Adipocyte (in vitro differentiated cells): Measurements from ENCODE around the gene ASPN.

Source experiments
- DNase-seq: peaks from one replicate; pipeline ENCODE4 v3.0.0-alpha.2; 2015; ENCODE audit warnings: low read depth
- H3K27me3 ChIP-seq: replicated peaks from 2 replicates; pipeline ENCODE4 v1.7.0; 2013; ENCODE audit warnings: mild to moderate bottlenecking, low read length, moderate library complexity; ENCODE audit not compliant: control insufficient read depth, insufficient read depth
- H3K36me3 ChIP-seq: 2 replicates; pipeline ENCODE4 v1.7.0; 2013; ENCODE audit warnings: low read length, mild to moderate bottlenecking, moderate library complexity; ENCODE audit not compliant: control insufficient read depth, insufficient read depth, severe bottlenecking
- H3K4me1 ChIP-seq: 2 replicates; pipeline ENCODE4 v1.7.0; 2013; ENCODE audit warnings: mild to moderate bottlenecking, low read length, moderate library complexity; ENCODE audit not compliant: control insufficient read depth, insufficient read depth
- H3K4me3 ChIP-seq: 2 replicates; pipeline ENCODE4 v1.7.0; 2013; ENCODE audit warnings: mild to moderate bottlenecking, low read length, moderate library complexity
- H3K9ac ChIP-seq: 2 replicates; pipeline ENCODE4 v1.7.0; 2013; ENCODE audit warnings: mild to moderate bottlenecking, low read length, moderate library complexity
- H3K9me3 ChIP-seq: 2 replicates; pipeline ENCODE4 v1.7.0; 2013; ENCODE audit warnings: mild to moderate bottlenecking, low read length, moderate library complexity; ENCODE audit not compliant: control insufficient read depth

Gene ASPN

DNA sequence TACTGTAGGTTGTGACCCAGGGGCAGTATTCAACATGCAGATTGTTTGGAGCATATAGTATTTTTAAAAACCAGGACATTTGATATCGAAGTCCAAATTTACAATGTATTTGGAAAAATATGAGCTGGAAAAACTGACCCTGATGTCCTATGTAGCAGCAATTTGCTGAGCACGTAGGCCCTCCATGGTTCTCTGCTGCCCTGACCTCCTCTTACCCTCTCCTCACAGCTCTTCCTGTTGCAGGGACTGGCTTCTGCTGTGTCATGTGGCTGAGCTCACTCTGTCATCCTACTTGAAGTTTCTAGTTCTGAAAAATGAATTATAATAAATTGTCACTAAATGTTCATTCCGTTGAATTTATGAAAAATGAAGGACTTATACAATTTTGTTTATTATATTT, 4.1 kb upstream of the ASPN start:
- no peak overlapping the region for H3K9ac ChIP-seq
- no peaks in the 10 kb centered on the region for H3K9me3 ChIP-seq
- no peaks in the 10 kb centered on the region for H3K27me3 ChIP-seq
- H3K4me3 ChIP-seq = no peak overlapping the region
- H3K36me3 ChIP-seq = no peaks in the 10 kb centered on the region
- peaks cover 45% of the 10 kb centered on the region for H3K4me1 ChIP-seq
- DNase-seq = no peak

GRCh38 chr9:92484563-92484962, 2.3 kb upstream of the ASPN start:
- Histone ChIP-seq H3K9ac (no peak overlapping the region), H3K27me3 (no peaks in the 10 kb centered on the region), H3K36me3 (no peaks in the 10 kb centered on the region), H3K9me3 (no peaks in the 10 kb centered on the region), H3K4me1 (peaks cover 59% of the 10 kb centered on the region), H3K4me3 (no peak overlapping the region)
- no peak for DNase-seq

DNA sequence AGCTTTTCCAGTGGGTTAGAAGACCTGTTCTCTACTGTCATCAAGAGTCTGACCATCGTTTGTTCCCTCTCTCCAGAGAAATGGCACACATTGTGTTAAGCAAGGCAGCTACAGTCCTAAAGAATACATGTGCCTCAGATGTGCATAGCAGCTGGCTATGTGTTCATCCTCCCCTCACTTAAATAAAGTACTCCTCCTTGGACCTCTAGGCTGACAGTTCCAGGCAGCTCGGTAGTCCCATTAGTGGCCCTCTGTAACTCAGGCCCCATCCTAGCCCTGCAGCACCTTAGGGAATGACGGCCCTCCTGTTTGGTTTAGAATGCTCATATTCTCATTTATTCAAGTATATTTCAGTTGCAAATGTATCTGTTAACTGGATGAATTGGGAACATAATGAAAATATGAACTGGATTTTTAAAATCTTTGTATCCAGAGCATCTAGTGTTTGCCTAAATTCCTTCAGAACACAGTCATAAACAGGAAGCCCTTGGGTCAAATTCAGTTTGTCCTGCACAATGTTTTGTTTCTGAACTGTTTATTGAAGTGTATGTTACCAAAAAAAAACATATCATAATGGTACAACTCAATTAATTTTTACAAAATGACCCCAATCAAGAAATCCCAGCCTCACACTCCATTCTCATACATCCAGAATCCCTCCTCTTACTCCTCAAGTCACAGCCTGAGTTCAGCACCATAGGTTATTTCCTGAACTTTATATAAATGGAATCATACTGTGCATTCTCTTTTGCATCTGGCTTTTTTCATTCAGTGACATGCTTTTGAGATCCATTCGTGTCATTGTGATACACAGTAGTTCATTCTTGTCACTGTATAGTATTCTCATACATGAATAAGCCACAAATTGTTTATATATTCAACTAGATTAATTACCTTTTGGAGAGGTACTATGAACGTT, 1.6 kb upstream of the ASPN start:
- peak overlapping the region; percentile 39 for H3K4me3 ChIP-seq
- H3K36me3 ChIP-seq = no peaks in the 10 kb centered on the region
- H3K4me1 ChIP-seq = peaks cover 52% of the 10 kb centered on the region
- H3K9ac ChIP-seq = peak overlapping the region; percentile 59
- H3K27me3 ChIP-seq = no peaks in the 10 kb centered on the region
- DNase-seq = peak; percentile 69
- H3K9me3 ChIP-seq = no peaks in the 10 kb centered on the region

DNA sequence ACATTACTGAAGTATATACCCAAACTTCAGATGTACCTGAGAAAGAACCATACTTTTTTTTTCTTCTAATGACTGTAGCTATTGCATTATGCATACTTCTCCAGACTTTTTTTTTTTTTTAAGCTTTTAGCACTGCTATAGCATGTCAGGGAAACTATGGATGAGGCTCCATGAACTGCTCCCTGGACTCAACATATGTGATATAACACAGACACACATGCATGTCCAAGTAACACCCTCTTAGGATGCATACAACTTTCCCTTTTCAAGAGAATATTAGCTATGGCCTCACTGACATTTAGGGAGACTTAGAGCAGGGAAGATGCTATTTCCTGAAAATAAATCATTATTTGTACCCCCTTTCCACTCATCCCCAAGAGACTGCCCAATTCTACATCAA, 499 bp upstream of the ASPN start:
- no peak overlapping the region for H3K9ac ChIP-seq
- peaks cover 47% of the 10 kb centered on the region for H3K4me1 ChIP-seq
- H3K27me3 ChIP-seq = no peaks in the 10 kb centered on the region
- H3K36me3 ChIP-seq = no peaks in the 10 kb centered on the region
- H3K4me3 ChIP-seq = no peak overlapping the region
- no peak for DNase-seq
- H3K9me3 ChIP-seq = no peaks in the 10 kb centered on the region

GRCh38 chr9:92480986-92481633, 1.2 kb downstream of the ASPN start:
- DNase-seq = peak; percentile 72
- Histone ChIP-seq H3K9ac (peak overlapping the region; percentile 30), H3K4me3 (peak overlapping the region; percentile 43)

DNA sequence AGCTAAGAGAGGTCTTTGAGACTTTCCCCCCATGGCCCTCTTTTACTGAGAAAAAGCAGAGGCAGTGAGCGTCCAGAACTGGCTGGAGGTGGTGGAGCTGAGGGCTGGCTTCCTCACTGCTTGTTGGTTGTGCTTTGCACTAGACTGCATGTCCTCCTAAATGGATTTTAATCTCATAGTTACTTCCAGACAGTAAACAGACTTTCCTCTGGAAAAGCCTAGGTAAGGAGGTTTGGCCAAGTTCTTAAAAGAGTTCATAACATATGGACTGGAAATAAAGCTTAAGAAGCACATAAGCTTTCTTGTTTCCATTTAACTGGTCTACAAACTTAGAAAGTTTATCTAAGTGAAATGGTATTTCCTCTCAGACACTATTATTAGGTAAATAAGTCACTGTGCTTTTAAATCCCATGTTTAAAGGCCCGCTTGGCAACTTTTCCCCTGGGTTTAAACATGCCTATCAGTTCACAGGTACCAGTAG, 2.0 kb downstream of the ASPN start:
- H3K4me1 ChIP-seq = peaks cover 47% of the 10 kb centered on the region
- H3K27me3 ChIP-seq = no peaks in the 10 kb centered on the region
- peak overlapping the region; percentile 30 for H3K9ac ChIP-seq
- H3K36me3 ChIP-seq = no peaks in the 10 kb centered on the region
- H3K9me3 ChIP-seq = no peaks in the 10 kb centered on the region
- peak; percentile 32 for DNase-seq
- H3K4me3 ChIP-seq = peak overlapping the region; percentile 43

More at GRCh38 chr9:92480986-92481633, 1.2 kb downstream of the ASPN start:
- H3K9me3 ChIP-seq = no peaks in the 10 kb centered on the region
- no peaks in the 10 kb centered on the region for H3K36me3 ChIP-seq
- peaks cover 47% of the 10 kb centered on the region for H3K4me1 ChIP-seq
- H3K27me3 ChIP-seq = no peaks in the 10 kb centered on the region

GRCh38 chr9:92479346-92479745, 3.0 kb downstream of the ASPN start:
- no peak overlapping the region for H3K9ac ChIP-seq
- H3K4me3 ChIP-seq = no peak overlapping the region
- peaks cover 44% of the 10 kb centered on the region for H3K4me1 ChIP-seq
- no peaks in the 10 kb centered on the region for H3K36me3 ChIP-seq
- H3K27me3 ChIP-seq = no peaks in the 10 kb centered on the region
- H3K9me3 ChIP-seq = no peaks in the 10 kb centered on the region
- DNase-seq = no peak

- H3K4me3 ChIP-seq = no peak overlapping the region
- DNase-seq = no peak
Observed at GRCh38 chr9:92478783-92479182, 3.5 kb downstream of the ASPN start.

GRCh38 chr9:92476962-92477361, 5.3 kb downstream of the ASPN start:
- DNase-seq = no peak

More at GRCh38 chr9:92478783-92479182, 3.5 kb downstream of the ASPN start:
- Histone ChIP-seq H3K9ac (no peak overlapping the region), H3K36me3 (no peaks in the 10 kb centered on the region), H3K4me1 (peaks cover 38% of the 10 kb centered on the region), H3K27me3 (no peaks in the 10 kb centered on the region), H3K9me3 (no peaks in the 10 kb centered on the region)

DNA sequence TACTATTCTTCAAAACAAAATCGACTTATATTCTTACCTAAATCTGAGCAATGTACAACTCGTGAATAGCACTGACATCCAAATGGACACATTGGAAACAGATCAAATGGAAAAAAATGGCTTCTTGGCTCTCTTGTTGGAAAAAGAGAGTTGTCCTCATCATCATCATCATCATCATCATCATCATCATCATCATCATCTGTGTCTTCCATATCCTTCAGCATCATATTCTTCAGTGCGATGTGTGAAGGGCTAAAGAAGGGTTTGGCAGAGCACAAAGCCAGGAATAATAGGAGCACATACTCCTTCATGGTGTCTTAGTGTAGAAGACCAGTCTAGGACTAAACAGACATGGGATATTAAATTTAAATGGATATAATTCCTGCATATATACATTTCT, 7.7 kb downstream of the ASPN start:
- no peak for DNase-seq
- Histone ChIP-seq H3K9ac (no peak overlapping the region), H3K4me1 (no peaks in the 10 kb centered on the region), H3K36me3 (no peaks in the 10 kb centered on the region), H3K9me3 (no peaks in the 10 kb centered on the region), H3K4me3 (no peak overlapping the region), H3K27me3 (no peaks in the 10 kb centered on the region)

More at GRCh38 chr9:92476962-92477361, 5.3 kb downstream of the ASPN start:
- Histone ChIP-seq H3K4me1 (peaks cover 22% of the 10 kb centered on the region), H3K27me3 (no peaks in the 10 kb centered on the region), H3K9me3 (no peaks in the 10 kb centered on the region), H3K4me3 (no peak overlapping the region), H3K36me3 (no peaks in the 10 kb centered on the region), H3K9ac (no peak overlapping the region)

DNA sequence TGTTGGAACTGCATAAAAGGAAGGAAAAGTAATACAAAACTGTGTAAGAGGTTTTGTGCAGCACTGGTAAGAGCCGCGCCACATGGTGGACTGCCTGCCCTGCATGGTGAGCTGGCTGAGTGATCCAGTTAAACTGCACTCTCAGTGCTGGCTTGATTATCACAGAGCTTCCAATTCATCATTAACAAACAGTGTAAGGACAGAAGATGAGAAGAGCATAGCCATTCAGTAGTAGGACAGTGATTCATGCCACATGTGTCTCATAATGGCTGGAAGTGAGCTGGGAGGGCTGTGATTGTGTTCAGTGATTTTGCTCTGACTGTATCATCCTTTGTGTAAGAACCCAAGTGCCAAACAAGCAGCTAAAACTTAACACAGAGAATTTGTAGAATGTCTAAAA, 14.1 kb downstream of the ASPN start:
- H3K9ac ChIP-seq = no peak overlapping the region
- no peak overlapping the region for H3K4me3 ChIP-seq
- no peaks in the 10 kb centered on the region for H3K27me3 ChIP-seq
- no peak for DNase-seq
- no peaks in the 10 kb centered on the region for H3K9me3 ChIP-seq
- no peaks in the 10 kb centered on the region for H3K36me3 ChIP-seq
- peaks cover 38% of the 10 kb centered on the region for H3K4me1 ChIP-seq
